ENCODE data around the gene CDH23.

Gene CDH23

GRCh38 chr10:71653044-71653443 is 256.3 kb downstream of the CDH23 start:
- no peak for DNase-seq (ENCODE audit: low read depth in 2 of 2, low spot score in 1 of 2)

GRCh38 chr10:71656220-71656619 is 259.5 kb downstream of the CDH23 start:
- DNase-seq (ENCODE audit: low read depth in 2 of 2, low spot score in 1 of 2) = no peak

GRCh38 chr10:71657604-71658466 is 261.1 kb downstream of the CDH23 start:
- no peak for DNase-seq (ENCODE audit: low read depth in 2 of 2, low spot score in 1 of 2)

DNA sequence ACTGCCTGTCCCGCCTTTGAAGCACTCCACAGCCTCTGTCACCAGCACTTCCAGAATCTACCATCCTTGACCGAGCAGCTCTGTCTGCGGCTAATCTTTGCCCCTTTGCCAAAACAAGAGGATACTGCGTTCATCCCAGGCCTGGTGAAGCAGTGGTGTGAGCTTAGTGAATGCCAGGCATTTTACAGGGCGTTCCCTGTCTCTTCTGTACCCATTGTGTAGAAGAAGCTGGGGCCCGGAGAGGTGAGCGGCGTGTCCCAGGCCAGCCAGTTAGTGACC is 261.7 kb downstream of the CDH23 start:
- DNase-seq (ENCODE audit: low read depth in 2 of 2, low spot score in 1 of 2) = no peak

DNA sequence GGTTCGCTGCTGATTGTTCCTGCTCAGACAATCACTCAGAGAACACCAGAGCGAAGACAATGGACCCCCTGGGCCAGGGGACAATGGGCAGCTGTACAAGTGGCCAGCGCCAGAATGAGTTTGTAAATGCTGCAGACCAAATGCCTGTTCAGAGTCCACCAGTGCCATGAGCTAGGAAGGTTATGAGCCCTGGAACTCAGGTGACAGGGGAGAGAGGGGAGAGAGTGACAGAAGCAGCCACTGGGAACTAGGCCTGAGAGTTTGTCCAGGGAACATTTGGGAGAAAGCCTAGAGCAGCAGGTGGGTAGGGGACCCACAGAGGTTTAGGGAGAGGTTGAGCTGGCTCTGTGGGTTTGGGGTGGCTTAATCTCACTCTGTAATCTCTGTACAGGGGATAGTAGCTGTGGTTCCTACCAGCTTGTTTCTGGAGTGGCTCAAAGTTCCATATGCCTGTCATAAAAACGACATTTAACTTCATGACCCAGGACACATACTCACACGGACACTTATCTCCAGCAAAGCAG is 262.5 kb downstream of the CDH23 start:
- DNase-seq (ENCODE audit: low read depth in 2 of 2, low spot score in 1 of 2) = no peak

GRCh38 chr10:71659737-71660136 is 263.0 kb downstream of the CDH23 start:
- DNase-seq (ENCODE audit: low read depth in 2 of 2, low spot score in 1 of 2) = no peak

DNA sequence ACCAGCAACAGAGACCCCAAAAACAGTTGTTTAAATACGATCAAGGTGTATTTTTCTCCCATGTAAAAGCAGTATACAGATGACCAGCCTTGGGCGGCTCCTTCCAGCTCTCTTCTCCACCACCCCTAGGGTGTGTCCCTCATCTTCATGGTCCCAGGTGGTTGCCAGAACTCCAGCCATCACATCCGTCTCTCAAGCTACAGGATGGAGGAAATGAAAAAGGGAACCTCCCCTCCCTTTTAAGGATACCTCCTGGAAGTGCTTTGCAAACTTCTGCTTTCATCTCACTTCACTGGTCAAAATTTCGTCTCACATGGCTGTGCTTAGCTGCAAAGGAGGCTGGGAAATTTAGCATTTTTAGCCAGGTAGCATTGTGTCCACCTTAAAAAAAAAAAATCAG is 263.6 kb downstream of the CDH23 start:
- no peak for DNase-seq (ENCODE audit: low read depth in 2 of 2, low spot score in 1 of 2)

DNA sequence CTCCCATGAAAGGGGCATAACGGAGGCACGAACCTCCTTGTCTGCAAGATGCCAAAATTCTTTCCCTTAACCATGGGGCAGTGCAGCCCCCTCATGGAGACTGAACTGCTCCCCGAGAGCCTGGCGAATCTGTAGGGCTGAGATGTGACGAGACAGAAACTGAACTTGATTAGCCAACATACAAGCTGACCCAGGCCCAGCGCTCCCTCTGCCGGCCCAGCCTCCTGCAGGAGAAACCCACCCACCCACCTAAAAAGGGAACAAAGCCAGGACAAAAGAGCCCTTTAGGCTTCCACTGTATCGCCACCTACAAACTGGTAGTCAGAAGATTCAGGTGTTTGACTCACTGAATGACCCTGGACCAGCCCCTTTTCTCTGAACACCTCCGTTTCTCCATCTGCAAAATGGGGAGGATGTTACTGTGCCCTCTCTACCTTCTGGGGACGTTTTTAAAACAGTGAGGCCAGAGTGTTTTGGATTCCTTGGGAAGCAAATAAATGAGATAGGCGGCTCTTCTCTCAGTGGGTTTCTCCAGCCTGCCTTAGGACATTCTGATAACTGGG is 264.4 kb downstream of the CDH23 start:
- no peak for DNase-seq (ENCODE audit: low read depth in 2 of 2, low spot score in 1 of 2)

DNA sequence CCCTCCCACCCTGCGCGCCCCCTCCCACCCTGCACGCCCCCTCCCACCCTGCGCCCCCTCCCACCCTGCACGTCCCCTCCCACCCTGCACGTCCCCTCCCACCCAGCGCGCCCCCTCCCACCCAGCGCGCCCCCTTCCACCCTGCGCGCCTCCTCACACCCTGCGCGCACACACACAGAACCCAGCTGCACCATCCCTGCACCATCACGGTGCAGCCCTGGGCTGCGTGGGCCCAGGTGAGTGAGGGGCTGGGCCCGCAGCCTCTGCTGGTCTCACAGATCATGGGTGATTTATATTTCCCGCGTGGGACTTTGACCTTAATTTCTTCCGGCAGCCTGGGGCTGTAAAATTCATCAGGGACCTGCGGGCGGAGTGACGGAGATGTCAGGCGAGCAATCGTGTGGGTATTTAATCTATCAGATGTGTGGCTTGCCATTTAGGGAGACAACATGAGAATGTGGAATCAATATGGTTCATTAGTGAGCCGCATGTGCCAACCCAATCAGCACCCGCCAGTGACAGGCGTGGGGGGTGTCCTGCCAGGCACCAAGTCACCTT is 265.1 kb downstream of the CDH23 start:
- no peak for DNase-seq (ENCODE audit: low read depth in 2 of 2, low spot score in 1 of 2)

GRCh38 chr10:71663311-71663710 is 266.6 kb downstream of the CDH23 start:
- DNase-seq (ENCODE audit: low read depth in 2 of 2, low spot score in 1 of 2) = no peak

GRCh38 chr10:71664585-71664984 is 267.9 kb downstream of the CDH23 start:
- no peak for DNase-seq (ENCODE audit: low read depth in 2 of 2, low spot score in 1 of 2)

- no peak for DNase-seq (ENCODE audit: low read depth in 2 of 2, low spot score in 1 of 2)
Observed at GRCh38 chr10:71665456-71665855, 268.7 kb downstream of the CDH23 start.

- DNase-seq (ENCODE audit: low read depth in 2 of 2, low spot score in 1 of 2) = no peak
Observed at GRCh38 chr10:71666639-71667386, 270.1 kb downstream of the CDH23 start.

GRCh38 chr10:71667387-71667752 is 270.6 kb downstream of the CDH23 start:
- no peak for DNase-seq (ENCODE audit: low read depth in 2 of 2, low spot score in 1 of 2)

DNA sequence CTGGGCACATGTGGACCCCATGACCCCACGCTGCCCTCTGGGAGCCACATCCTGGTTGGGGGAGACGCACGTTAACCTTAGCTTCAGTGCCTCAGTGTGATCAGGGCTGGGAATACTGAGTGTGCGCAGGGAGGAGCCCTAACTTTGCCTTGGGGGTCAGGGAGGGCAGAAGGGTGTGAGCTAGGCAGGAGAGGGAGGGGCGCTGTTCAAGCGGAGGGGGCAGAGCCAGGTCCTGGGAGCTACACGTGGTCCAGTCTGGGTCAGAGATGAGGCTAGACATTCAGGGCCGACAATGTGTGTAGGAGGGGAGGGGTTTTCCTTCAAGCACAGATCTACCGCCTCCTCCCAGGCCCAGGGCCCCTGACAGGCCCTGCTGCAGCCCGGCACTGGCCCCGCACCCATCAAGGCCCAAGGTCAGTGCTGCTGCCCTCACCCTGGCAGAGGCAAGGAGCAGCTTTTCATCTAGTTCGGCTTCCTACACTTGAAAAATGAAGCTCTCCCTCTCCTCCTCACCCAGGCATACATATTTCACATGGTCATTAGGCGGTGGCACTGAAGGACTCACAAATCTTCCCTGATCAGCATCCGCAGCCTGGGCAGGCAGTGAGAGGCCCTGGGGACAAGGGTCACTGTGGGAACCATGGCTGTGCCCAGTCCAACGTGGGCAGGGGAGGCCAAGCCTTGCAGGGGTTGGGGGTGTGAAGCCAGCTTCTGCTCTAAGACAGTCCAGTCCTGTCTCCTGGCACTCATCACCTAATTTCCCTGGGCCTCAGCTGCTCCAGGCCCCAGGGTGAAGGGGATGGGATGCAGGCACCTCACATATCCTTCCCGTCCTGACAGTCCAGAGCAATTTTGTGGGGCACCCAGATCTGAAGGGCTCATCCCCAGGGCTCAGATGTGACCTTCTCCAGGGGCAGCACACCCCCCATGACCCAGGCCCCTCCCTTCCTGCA is 275.6 kb downstream of the CDH23 start:
- DNase-seq (ENCODE audit: low read depth in 2 of 2, low spot score in 1 of 2) = no peak

DNA sequence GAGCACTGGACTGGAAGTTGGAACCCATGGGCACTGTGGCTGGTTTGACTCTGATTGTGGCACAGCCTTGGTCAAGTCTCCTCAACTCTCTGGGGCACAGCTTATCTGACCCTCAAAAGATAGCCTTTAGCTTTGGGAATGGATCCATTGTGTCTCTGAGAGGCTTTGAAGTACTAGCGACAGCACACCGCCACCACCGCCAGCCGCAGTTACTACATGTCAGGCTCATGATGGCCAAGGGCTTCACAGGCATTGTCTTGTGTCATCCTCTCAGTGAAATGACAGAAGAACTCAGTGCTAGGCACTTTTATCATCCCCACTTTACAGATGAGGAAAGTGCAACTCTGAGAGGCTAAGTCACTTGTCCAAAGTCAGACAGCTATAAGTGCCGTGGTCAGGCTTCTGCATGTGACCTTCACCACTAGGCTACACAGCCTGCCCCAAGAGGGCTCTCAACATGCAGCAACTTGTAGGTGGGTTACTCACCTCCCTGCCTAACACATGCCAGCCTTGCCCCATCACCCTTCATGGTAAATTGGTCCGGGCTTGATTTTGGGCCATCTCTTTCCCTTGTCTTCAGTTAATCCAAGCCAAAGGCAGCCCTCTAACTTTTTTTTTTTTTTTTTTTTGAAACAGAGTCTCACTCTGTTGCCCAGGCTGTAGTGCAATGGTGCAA is 278.7 kb downstream of the CDH23 start:
- DNase-seq (ENCODE audit: low read depth in 2 of 2, low spot score in 1 of 2) = no peak

DNA sequence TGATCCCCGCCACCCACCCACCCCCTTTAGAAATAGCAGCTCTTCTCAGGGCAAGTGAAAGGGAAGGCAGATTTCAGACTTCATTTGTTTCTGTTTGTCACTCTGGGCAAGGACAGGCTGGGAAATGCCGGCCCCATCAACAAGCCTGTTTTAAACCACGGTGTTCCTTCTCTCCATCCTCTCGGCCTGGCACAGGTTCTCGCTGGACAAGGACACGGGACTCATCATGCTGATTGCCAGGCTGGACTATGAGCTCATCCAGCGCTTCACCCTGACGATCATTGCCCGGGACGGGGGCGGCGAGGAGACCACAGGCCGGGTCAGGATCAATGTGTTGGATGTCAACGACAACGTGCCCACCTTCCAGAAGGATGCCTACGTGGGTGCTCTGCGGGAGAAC is 280.5 kb downstream of the CDH23 start:
- DNase-seq (ENCODE audit: low read depth in 2 of 2, low spot score in 1 of 2) = no peak

GRCh38 chr10:71678057-71678805 is 281.5 kb downstream of the CDH23 start:
- DNase-seq (ENCODE audit: low read depth in 2 of 2, low spot score in 1 of 2) = no peak

GRCh38 chr10:71679425-71679824 is 282.7 kb downstream of the CDH23 start:
- DNase-seq (ENCODE audit: low read depth in 2 of 2, low spot score in 1 of 2) = no peak

GRCh38 chr10:71681977-71682376 is 285.3 kb downstream of the CDH23 start:
- no peak for DNase-seq (ENCODE audit: low read depth in 2 of 2, low spot score in 1 of 2)
